HL-60/S4 treated with phorbol 12-myristate 13-acetate at 8.2 ng/mL for 4 days and 3 days (cell line): ENCODE data around the gene AK2.
"Not testable (repeated sequence)": the region's sequence is repeated elsewhere in the genome, so short reads cannot be mapped to it uniquely, and the experiment has no call there.

Experiments used
- in situ Hi-C: fragments of 300-500 bp; cut with MboI; formaldehyde crosslinking; loops from 2 replicates; pipeline ENCODE4 v1.15.0; 2022; ENCODE audit warnings: low sequenced_read_pairs

Gene AK2

GRCh38 chr1:33055210-33056008 is 18.7 kb upstream of the AK2 start:
- in situ Hi-C loops: no loop called here

GRCh38 chr1:33050221-33051076 is 13.8 kb upstream of the AK2 start:
- in situ Hi-C loops: no loop called here

- in situ Hi-C loops: no loop called here
Observed at GRCh38 chr1:33049371-33049770, 12.7 kb upstream of the AK2 start.

- in situ Hi-C loops: no loop called here
Observed at GRCh38 chr1:33048426-33048825, 11.7 kb upstream of the AK2 start.

- in situ Hi-C loops: no loop called here
Observed at GRCh38 chr1:33047839-33048305, 11.2 kb upstream of the AK2 start.

GRCh38 chr1:33047290-33047689 is 10.6 kb upstream of the AK2 start:
- in situ Hi-C loops: no loop called here

- in situ Hi-C loops: not testable (repeated sequence)
Observed at GRCh38 chr1:33046234-33046633, 9.6 kb upstream of the AK2 start.

- in situ Hi-C loops: no loop called here
Observed at GRCh38 chr1:33045814-33046213, 9.1 kb upstream of the AK2 start.

- in situ Hi-C loops: no loop called here
Observed at GRCh38 chr1:33045246-33045645, 8.6 kb upstream of the AK2 start.

GRCh38 chr1:33043267-33044092 is 6.8 kb upstream of the AK2 start:
- in situ Hi-C loops: no loop called here

- in situ Hi-C loops: no loop called here
Observed at GRCh38 chr1:33042831-33043230, 6.1 kb upstream of the AK2 start.

GRCh38 chr1:33041026-33041425 is 4.3 kb upstream of the AK2 start:
- in situ Hi-C loops: no loop called here

GRCh38 chr1:33039840-33040239 is 3.2 kb upstream of the AK2 start:
- in situ Hi-C loops: no loop called here

GRCh38 chr1:33036051-33036525 is 595 bp downstream of the AK2 start:
- in situ Hi-C loops: no loop called here

GRCh38 chr1:33032126-33032869 is 4.4 kb downstream of the AK2 start:
- in situ Hi-C loops: no loop called here

- in situ Hi-C loops: no loop called here
Observed at GRCh38 chr1:33031506-33031905, 5.2 kb downstream of the AK2 start.

GRCh38 chr1:33030575-33030974 is 6.1 kb downstream of the AK2 start:
- in situ Hi-C loops: no loop called here

GRCh38 chr1:33029921-33030320 is 6.8 kb downstream of the AK2 start:
- in situ Hi-C loops: no loop called here

- in situ Hi-C loops: no loop called here
Observed at GRCh38 chr1:33029209-33029608, 7.5 kb downstream of the AK2 start.

- in situ Hi-C loops: no loop called here
Observed at GRCh38 chr1:33025761-33026160, 10.9 kb downstream of the AK2 start.
